Measurements from ENCODE around the gene ZFAND2B.
A peak's percentile ranks its signal among the peaks of the same experiment; 100 is the strongest.

ZFAND2B gene

GRCh38 chr2:219247678-219248642 lies 41.4 kb downstream of the ZFAND2B start:
- Histone ChIP-seq H3K27me3 (replicated peaks) (peaks cover under 1% of the 10 kb centered on the region), H3K27ac (no peak overlapping the region), H3K4me3 (ENCODE audit: low read depth, low read length) (no peak overlapping the region), H3K36me3 (replicated peaks) (peaks cover 5% of the 10 kb centered on the region)
- in situ Hi-C loops (cut with HindIII; ENCODE audit: low pct_ligation_motif_present, low sequenced_read_pairs), result no loop called here
- TF ChIP-seq CTCF (IDR thresholded peaks at IDR 0.05; ENCODE audit: low read depth, low read length, missing control alignments), result no peak
- no peak for DNase-seq

GRCh38 chr2:219248845-219249202 lies 42.2 kb downstream of the ZFAND2B start:
- peaks cover 5% of the 10 kb centered on the region for H3K36me3 ChIP-seq (replicated peaks)
- TF ChIP-seq CTCF (IDR thresholded peaks at IDR 0.05; ENCODE audit: low read depth, low read length, missing control alignments), result no peak
- no peak overlapping the region for H3K27ac ChIP-seq
- no peak for DNase-seq
- peaks cover 4% of the 10 kb centered on the region for H3K27me3 ChIP-seq (replicated peaks)
- H3K4me3 ChIP-seq (ENCODE audit: low read depth, low read length), result no peak overlapping the region
- in situ Hi-C loops (cut with HindIII; ENCODE audit: low pct_ligation_motif_present, low sequenced_read_pairs), result no loop called here

DNA sequence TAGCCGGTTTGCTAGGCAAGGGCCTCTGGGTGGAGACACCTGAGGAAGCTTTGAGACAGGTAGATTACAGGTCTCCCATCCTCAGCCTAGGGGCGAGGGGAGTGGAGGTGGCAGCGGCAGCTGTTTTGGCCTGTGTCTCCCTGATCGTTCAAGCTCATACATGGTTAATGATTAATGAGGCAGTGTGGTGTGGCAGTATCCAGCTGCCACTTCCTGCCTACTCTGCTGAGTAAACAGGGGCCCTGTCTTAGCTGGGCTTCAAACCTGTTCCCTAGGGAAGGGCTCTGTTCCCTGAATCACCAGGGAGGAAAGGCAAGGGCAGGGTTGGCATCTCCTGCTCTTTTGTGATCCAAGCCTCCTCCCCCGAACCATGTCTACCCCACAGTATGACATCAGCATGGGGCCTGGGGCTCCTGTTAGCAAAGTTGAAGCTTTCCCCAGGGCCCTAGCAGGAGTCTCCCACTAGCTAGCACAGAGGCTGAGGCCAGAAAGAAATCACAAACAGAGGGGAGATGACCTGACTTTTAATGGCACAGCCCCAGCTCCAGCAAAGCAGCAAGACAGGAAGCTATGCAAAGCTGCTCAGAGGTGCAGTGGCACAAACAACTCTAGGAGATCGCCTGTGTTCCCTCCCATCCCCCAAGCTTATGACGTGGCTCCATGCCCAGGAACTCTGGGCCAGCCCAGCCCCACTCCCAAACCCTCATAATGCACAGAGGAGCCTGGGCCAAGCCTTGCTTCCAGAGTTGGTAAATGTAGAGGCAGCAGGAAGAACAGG lies 42.8 kb downstream of the ZFAND2B start:
- peaks cover 9% of the 10 kb centered on the region for H3K27me3 ChIP-seq (replicated peaks)
- peaks cover 5% of the 10 kb centered on the region for H3K36me3 ChIP-seq (replicated peaks)
- in situ Hi-C loops (cut with HindIII; ENCODE audit: low pct_ligation_motif_present, low sequenced_read_pairs), result no loop called here
- peak overlapping the region; percentile 18 for H3K27ac ChIP-seq
- H3K4me3 ChIP-seq (ENCODE audit: low read depth, low read length), result no peak overlapping the region
- TF ChIP-seq CTCF (IDR thresholded peaks at IDR 0.05; ENCODE audit: low read depth, low read length, missing control alignments), result no peak
- peak; percentile 15 for DNase-seq

- Histone ChIP-seq H3K27me3 (replicated peaks) (peaks cover 14% of the 10 kb centered on the region), H3K4me3 (ENCODE audit: low read depth, low read length) (no peak overlapping the region), H3K27ac (no peak overlapping the region), H3K36me3 (replicated peaks) (peaks cover 5% of the 10 kb centered on the region)
- in situ Hi-C loops (cut with HindIII; ENCODE audit: low pct_ligation_motif_present, low sequenced_read_pairs), result no loop called here
- no peak for DNase-seq
- no peak for TF ChIP-seq CTCF (IDR thresholded peaks at IDR 0.05; ENCODE audit: low read depth, low read length, missing control alignments)
Observed at GRCh38 chr2:219250049-219250781, 43.6 kb downstream of the ZFAND2B start.

DNA sequence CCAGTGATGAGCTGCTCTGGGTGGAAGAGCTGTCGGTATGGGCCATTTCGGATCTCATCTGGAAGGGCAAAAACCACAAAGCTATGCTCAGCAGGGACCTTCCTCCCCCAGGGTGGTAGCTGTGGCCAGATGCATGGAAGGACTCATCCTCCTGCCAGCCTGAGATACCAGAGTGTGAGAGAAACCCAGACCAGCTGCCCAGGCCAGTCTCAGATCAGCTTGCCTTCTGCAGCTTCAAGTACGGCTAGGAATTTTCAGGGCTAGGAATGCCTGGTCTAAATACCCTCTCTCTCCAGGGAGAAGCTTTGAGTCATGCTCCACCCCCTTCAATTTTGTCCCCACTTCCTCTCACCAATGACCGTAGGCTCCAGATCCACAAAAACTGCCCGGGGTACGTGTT lies 45.1 kb downstream of the ZFAND2B start:
- no peak for TF ChIP-seq CTCF (IDR thresholded peaks at IDR 0.05; ENCODE audit: low read depth, low read length, missing control alignments)
- Histone ChIP-seq H3K27me3 (replicated peaks) (peaks cover 22% of the 10 kb centered on the region), H3K36me3 (replicated peaks) (peaks cover 5% of the 10 kb centered on the region), H3K27ac (no peak overlapping the region), H3K4me3 (ENCODE audit: low read depth, low read length) (no peak overlapping the region)
- in situ Hi-C loops (cut with HindIII; ENCODE audit: low pct_ligation_motif_present, low sequenced_read_pairs), result no loop called here
- DNase-seq, result no peak

Measured in brain microvascular endothelial cell (primary cell).